Peyer's patch (tissue), 4 donors: ENCODE results near the gene THAP4. TPM values are rescaled to one million over a fixed set of nuclear protein-coding genes. Genes with fewer than 3 reads are reported as not detected.
A peak's percentile ranks its signal among the peaks of the same experiment; 100 is the strongest.

Experiments used
- DNase-seq, 3 donors: peaks; one replicate each; pipeline ENCODE4 v3.0.0-alpha.2; 2017 to 2019
- H3K27ac ChIP-seq, 4 donors: fragments of 200-600 bp; sonication (generic); one replicate each; pipeline ENCODE4 v1.5.1; 2016 to 2019
- H3K27me3 ChIP-seq, 2 donors: fragments of 200-600 bp; sonication (generic); one replicate each; pipeline ENCODE4 v1.5.1; 2019
- H3K36me3 ChIP-seq, 3 donors: fragments of 200-600 bp; sonication (generic); one replicate each; pipeline ENCODE4 v1.5.1; 2016 to 2019
- H3K4me1 ChIP-seq, 4 donors: fragments of 200-600 bp; sonication (generic); one replicate each; pipeline ENCODE4 v1.5.1; 2016 to 2019
- H3K4me3 ChIP-seq, 4 donors: fragments of 200-600 bp; sonication (generic); 1 replicate in 3 of 4; 2 replicates in 1 of 4; pipeline ENCODE4 v1.5.1; 2016 to 2019; ENCODE audit warnings: mild to moderate bottlenecking in 1 of 4
- H3K9me3 ChIP-seq, 4 donors: fragments of 200-600 bp; sonication (generic); one replicate each; pipeline ENCODE4 v1.5.1; 2016 to 2019; ENCODE audit warnings: mild to moderate bottlenecking in 1 of 4
- CTCF ChIP-seq, 6 experiments: fragments of 450-650 bp in 4 of 6; fragments of 200-600 bp in 2 of 6; sonication (generic) in 1 of 6; IDR thresholded peaks; one replicate each; pipeline ENCODE4 v1.5.1; 2017 to 2019; ENCODE audit warnings: antibody characterized with exemption in 6 of 6, mild to moderate bottlenecking in 3 of 6, moderate library complexity in 1 of 6
- POLR2A ChIP-seq, 2 donors: fragments of 450-650 bp; IDR thresholded peaks; one replicate each; pipeline ENCODE4 v1.5.1; 2017; ENCODE audit warnings: antibody characterized with exemption in 2 of 2, mild to moderate bottlenecking in 2 of 2, moderate library complexity in 2 of 2
- total RNA-seq, 4 donors: library from RNA; depleted of rRNA; stranded (reverse); fragments of >200 nt; gene quantifications; one replicate each; pipeline ENCODE4 v1.1.0, GENCODE V29; 2016

The THAP4 gene
- total RNA-seq, 4 donors from 2014 or later = 46.4 to 90.0 (median 71.8) TPM

GRCh38 chr2:241542278-241542605, 94.7 kb downstream of the THAP4 start:
- no peak overlapping the region for H3K4me3 ChIP-seq

GRCh38 chr2:241541564-241542277, 95.2 kb downstream of the THAP4 start:
- Histone ChIP-seq H3K27ac (no peak overlapping the region), H3K27me3 (no peaks in the 10 kb centered on the region), H3K36me3 (no peaks in the 10 kb centered on the region), H3K4me1 (peaks cover 0 to 9% (median 0%) of the 10 kb centered on the region in 4 donors), H3K4me3 (peak overlapping the region in 2 of 4 donors; percentile 26 to 27), H3K9me3 (peaks cover 0 to 6% (median 0%) of the 10 kb centered on the region in 4 donors)
- TF ChIP-seq CTCF (IDR thresholded peaks at IDR 0.05) (no peak), POLR2A (IDR thresholded peaks at IDR 0.05) (no peak)
- DNase-seq = no peak

More at GRCh38 chr2:241542278-241542605, 94.7 kb downstream of the THAP4 start:
- TF ChIP-seq CTCF (IDR thresholded peaks at IDR 0.05) = no peak
- no peak for TF ChIP-seq POLR2A (IDR thresholded peaks at IDR 0.05)
- H3K27ac ChIP-seq = no peak overlapping the region
- no peak for DNase-seq
- H3K4me1 ChIP-seq = peaks cover 0 to 9% (median 0%) of the 10 kb centered on the region in 4 donors
- H3K9me3 ChIP-seq = peaks cover 0 to 6% (median 0%) of the 10 kb centered on the region in 4 donors
- no peaks in the 10 kb centered on the region for H3K27me3 ChIP-seq
- no peaks in the 10 kb centered on the region for H3K36me3 ChIP-seq

GRCh38 chr2:241540771-241541561, 96.0 kb downstream of the THAP4 start:
- Histone ChIP-seq H3K36me3 (no peaks in the 10 kb centered on the region), H3K4me3 (peak overlapping the region; percentile 17 to 47 (median 34)), H3K27me3 (no peaks in the 10 kb centered on the region), H3K4me1 (peaks cover 0 to 9% (median 0%) of the 10 kb centered on the region in 4 donors), H3K9me3 (peaks cover 0 to 6% (median 0%) of the 10 kb centered on the region in 4 donors), H3K27ac (peak overlapping the region in 1 of 4 donors; percentile 31)
- peak; percentile 31 to 84 (median 73) for DNase-seq
- no peak for TF ChIP-seq POLR2A (IDR thresholded peaks at IDR 0.05)
- TF ChIP-seq CTCF (IDR thresholded peaks at IDR 0.05) = no peak

GRCh38 chr2:241540401-241540770, 96.6 kb downstream of the THAP4 start:
- H3K27me3 ChIP-seq = no peaks in the 10 kb centered on the region
- TF ChIP-seq POLR2A (IDR thresholded peaks at IDR 0.05) (no peak), CTCF (IDR thresholded peaks at IDR 0.05) (no peak)
- H3K36me3 ChIP-seq = no peaks in the 10 kb centered on the region
- H3K9me3 ChIP-seq = peaks cover 0 to 6% (median 0%) of the 10 kb centered on the region in 4 donors
- peaks cover 0 to 9% (median 0%) of the 10 kb centered on the region in 4 donors for H3K4me1 ChIP-seq
- no peak overlapping the region for H3K27ac ChIP-seq
- no peak for DNase-seq
- H3K4me3 ChIP-seq = peak overlapping the region in 2 of 4 donors; percentile 41 to 47

GRCh38 chr2:241539616-241540374, 97.2 kb downstream of the THAP4 start:
- TF ChIP-seq CTCF (IDR thresholded peaks at IDR 0.05) (no peak), POLR2A (IDR thresholded peaks at IDR 0.05) (no peak)
- Histone ChIP-seq H3K4me3 (no peak overlapping the region), H3K4me1 (peaks cover 0 to 9% (median 0%) of the 10 kb centered on the region in 4 donors), H3K27me3 (no peaks in the 10 kb centered on the region), H3K27ac (no peak overlapping the region), H3K36me3 (no peaks in the 10 kb centered on the region), H3K9me3 (peaks cover 0 to 6% (median 0%) of the 10 kb centered on the region in 4 donors)
- DNase-seq = no peak
